IMR-90 (cell line): Measurements from ENCODE around the gene NGFR. TPM values are rescaled to one million over a fixed set of nuclear protein-coding genes. Genes with fewer than 3 reads are reported as not detected.

ENCODE experiments used
- ATAC-seq: fragments of 200-7000 bp; cut with Tn5 transposase; 2 replicates; pipeline ENCODE4 v1.9.1; 2020; ENCODE audit warnings: low read depth, mild to moderate bottlenecking, moderate library complexity
- BruUV-seq: library from RNA; stranded (reverse); fragments of 400-500 nt; replicated peaks from 2 replicates; lab custom pipeline; 2021; lab: Mats Ljungman, UMichigan
- CTCF ChIA-PET: fragments of 300-600 bp; formaldehyde crosslinking; extraction: SDS; loops from one replicate; lab custom pipeline; 2021; ENCODE audit warnings: antibody characterized with exemption; lab: Yijun Ruan, JAX
- POLR2A ChIA-PET: fragments of 300-600 bp; sonication (Branson Sonifier 250); formaldehyde crosslinking; loops from one replicate; lab custom pipeline; 2022; ENCODE audit warnings: antibody characterized with exemption; ENCODE audit not compliant: unreplicated experiment; lab: Charles Lee
- DNase-seq: peaks from one replicate; pipeline ENCODE4 v3.0.0; 2013
- H2AFZ ChIP-seq: replicated peaks from 2 replicates; pipeline ENCODE3; 2013; ENCODE audit warnings: low read length, mild to moderate bottlenecking; ENCODE audit not compliant: poor library complexity
- H2AK5ac ChIP-seq: 2 replicates; pipeline ENCODE4 v1.6.1; 2013; ENCODE audit warnings: low read depth, low read length, inconsistent platforms
- H2AK9ac ChIP-seq: replicated peaks from 2 replicates; pipeline ENCODE3; 2013; ENCODE audit warnings: mild to moderate bottlenecking, low read depth, low read length, moderate library complexity; ENCODE audit not compliant: poor library complexity
- H2BK120ac ChIP-seq: 2 replicates; pipeline ENCODE4 v1.6.1; 2013; ENCODE audit warnings: low read depth, low read length, inconsistent platforms
- H2BK15ac ChIP-seq: 3 replicates; pipeline ENCODE4 v1.6.1; 2013; ENCODE audit warnings: low read depth, low read length, inconsistent platforms
- H2BK20ac ChIP-seq: 2 replicates; pipeline ENCODE4 v1.6.1; 2013; ENCODE audit warnings: low read depth, mild to moderate bottlenecking, inconsistent platforms, low read length, moderate library complexity
- H2BK5ac ChIP-seq: 2 replicates; pipeline ENCODE4 v1.6.1; 2013; ENCODE audit warnings: mild to moderate bottlenecking, low read depth, low read length, inconsistent platforms; ENCODE audit not compliant: poor library complexity, severe bottlenecking
- H3K14ac ChIP-seq: replicated peaks from 2 replicates; pipeline ENCODE4 v1.6.1; 2013; ENCODE audit warnings: low read depth, low read length, inconsistent platforms
- H3K18ac ChIP-seq: 2 replicates; pipeline ENCODE4 v1.6.1; 2013; ENCODE audit warnings: low read depth, low read length, control low read depth
- H3K23ac ChIP-seq: 2 replicates; pipeline ENCODE4 v1.6.1; 2013; ENCODE audit warnings: low read depth, low read length, inconsistent platforms
- H3K27ac ChIP-seq: 2 replicates; pipeline ENCODE4 v1.5.1; 2013; ENCODE audit warnings: mild to moderate bottlenecking, control low read depth, low read length; ENCODE audit not compliant: insufficient read depth
- H3K27me3 ChIP-seq: 2 replicates; pipeline ENCODE4 v1.6.1; 2013; ENCODE audit warnings: low read length; ENCODE audit not compliant: control insufficient read depth, insufficient read depth
- H3K36me3 ChIP-seq: 2 replicates; pipeline ENCODE4 v1.6.1; 2013; ENCODE audit warnings: low read length, mixed read lengths; ENCODE audit not compliant: control insufficient read depth, insufficient read depth
- H3K4ac ChIP-seq: 2 replicates; pipeline ENCODE4 v1.6.1; 2013; ENCODE audit warnings: low read depth, low read length, inconsistent platforms
- H3K4me1 ChIP-seq: 2 replicates; pipeline ENCODE4 v1.6.1; 2013; ENCODE audit warnings: low read length, mixed read lengths; ENCODE audit not compliant: control insufficient read depth, insufficient read depth
- H3K4me2 ChIP-seq: 2 replicates; pipeline ENCODE4 v1.6.1; 2013; ENCODE audit warnings: low read depth, mild to moderate bottlenecking, control low read depth, low read length, moderate library complexity
- H3K4me3 ChIP-seq: 2 replicates; pipeline ENCODE4 v1.5.1; 2013; ENCODE audit warnings: low read depth, mild to moderate bottlenecking, control low read depth, low read length, moderate library complexity; ENCODE audit not compliant: insufficient read depth
- H3K56ac ChIP-seq: 2 replicates; pipeline ENCODE4 v1.6.1; 2013; ENCODE audit warnings: low read length, inconsistent platforms; ENCODE audit not compliant: insufficient read depth; ENCODE audit errors: extremely low read depth
- H3K79me1 ChIP-seq, 2 experiments: 2 replicates each; pipeline ENCODE4 v1.6.1; 2013; ENCODE audit warnings: low read length in 2 of 2, inconsistent platforms in 1 of 2, low read depth in 1 of 2
- H3K9ac ChIP-seq: 2 replicates; pipeline ENCODE4 v1.6.1; 2013; ENCODE audit warnings: low read depth, low read length, control low read depth
- H3K9me1 ChIP-seq: 2 replicates; pipeline ENCODE4 v1.6.1; 2013; ENCODE audit warnings: low read length, inconsistent platforms; ENCODE audit not compliant: insufficient read depth
- H3K9me3 ChIP-seq: 2 replicates; pipeline ENCODE4 v1.6.1; 2013; ENCODE audit warnings: low read length; ENCODE audit not compliant: control insufficient read depth, insufficient read depth
- H4K20me1 ChIP-seq: 2 replicates; pipeline ENCODE4 v1.6.1; 2013; ENCODE audit warnings: low read length, inconsistent platforms; ENCODE audit not compliant: insufficient read depth
- H4K5ac ChIP-seq: 2 replicates; pipeline ENCODE4 v1.6.1; 2013; ENCODE audit warnings: mild to moderate bottlenecking, low read depth, low read length, control low read depth
- H4K8ac ChIP-seq, 2 experiments: 2 replicates each; pipeline ENCODE4 v1.6.1; 2013; ENCODE audit warnings: low read depth in 2 of 2, low read length in 2 of 2, control low read depth in 1 of 2, inconsistent platforms in 1 of 2
- H4K91ac ChIP-seq: 2 replicates; pipeline ENCODE4 v1.6.1; 2013; ENCODE audit warnings: low read depth, low read length, inconsistent platforms; ENCODE audit not compliant: insufficient read depth
- CEBPB ChIP-seq: IDR thresholded peaks from 2 replicates; pipeline ENCODE4 v1.6.1; 2012; ENCODE audit warnings: low read depth, low read length, improper control_type of control experiment
- CHD1 ChIP-seq: IDR thresholded peaks from 2 replicates; pipeline ENCODE4 v1.6.1; 2012; ENCODE audit warnings: low read depth, low read length, improper control_type of control experiment
- FOS ChIP-seq: fragments of 150-350 bp; IDR thresholded peaks from 2 replicates; pipeline ENCODE4 v1.6.1; 2016; ENCODE audit warnings: low read depth, low read length
- MAFK ChIP-seq: IDR thresholded peaks from 2 replicates; pipeline ENCODE4 v1.6.1; 2012; ENCODE audit warnings: low read depth, low read length, improper control_type of control experiment
- MAZ ChIP-seq: IDR thresholded peaks from 2 replicates; pipeline ENCODE4 v1.6.1; 2012; ENCODE audit warnings: low read depth, mild to moderate bottlenecking, low read length, improper control_type of control experiment, moderate library complexity, borderline replicate concordance
- MXI1 ChIP-seq: IDR thresholded peaks from 2 replicates; pipeline ENCODE4 v1.6.1; 2012; ENCODE audit warnings: low read depth, mild to moderate bottlenecking, low read length, moderate library complexity, borderline replicate concordance
- NFE2L2 ChIP-seq: fragments of 150-350 bp; IDR thresholded peaks from 2 replicates; pipeline ENCODE4 v1.6.1; 2016; ENCODE audit warnings: low read depth, mild to moderate bottlenecking, low read length
- POLR2A ChIP-seq: IDR thresholded peaks from 2 replicates; pipeline ENCODE4 v1.6.1; 2012; ENCODE audit warnings: mild to moderate bottlenecking, low read depth, low read length
- RAD21 ChIP-seq: IDR thresholded peaks from 2 replicates; pipeline ENCODE4 v1.6.1; 2012; ENCODE audit warnings: low read length, improper control_type of control experiment
- RCOR1 ChIP-seq: IDR thresholded peaks from 2 replicates; pipeline ENCODE4 v1.6.1; 2012; ENCODE audit warnings: mild to moderate bottlenecking, low read length, improper control_type of control experiment; ENCODE audit not compliant: insufficient replicate concordance
- RFX5 ChIP-seq: IDR thresholded peaks from 2 replicates; pipeline ENCODE4 v1.8.0; 2012; ENCODE audit warnings: low read depth, mild to moderate bottlenecking, low read length, moderate library complexity
- SMC3 ChIP-seq: fragments of 150-350 bp; IDR thresholded peaks from 2 replicates; pipeline ENCODE4 v1.6.1; 2016; ENCODE audit warnings: low read depth, mild to moderate bottlenecking, antibody characterized with exemption, low read length, moderate library complexity
- WGBS, 2 experiments: methylation state at CpG; one replicate each; pipeline versions ENCODE4 v1.1.5 to v1.1.7; 2013; ENCODE audit warnings: missing lambda C conversion rate in 2 of 2; ENCODE audit not compliant: insufficient read length in 1 of 2; ENCODE audit errors: extremely low coverage in 2 of 2; 5-methylcytosine and 5-hydroxymethylcytosine counted together
- dilution Hi-C: fragments of 300-500 bp; cut with HindIII; formaldehyde crosslinking; loops from one replicate; pipeline ENCODE4 v1.14.3; 2018; ENCODE audit warnings: low sequenced_read_pairs; ENCODE audit not compliant: unreplicated experiment
- in situ Hi-C: fragments of 300-500 bp; cut with MboI; formaldehyde crosslinking; loops from 3 replicates; pipeline ENCODE4 v1.14.3; 2019; ENCODE audit warnings: low sequenced_read_pairs, inconsistent platforms, mixed read lengths
- intact Hi-C: fragments of 100-400 bp; cut with micrococcal nuclease; formaldehyde crosslinking; loops from 2 replicates; pipeline ENCODE4 v1.10.0; 2022
- polyA plus RNA-seq, 3 experiments: library from polyadenylated mRNA; depleted of rRNA; stranded (reverse); fragments of >200 nt; gene quantifications; 2 replicates each; pipeline ENCODE4 v1.2.3, GENCODE V29; 2012; ENCODE audit warnings: low replicate concordance in 1 of 3
- total RNA-seq: library from RNA; depleted of rRNA; stranded (reverse); fragments of >200 nt; gene quantifications from 2 replicates; pipeline ENCODE4 v1.2.3, GENCODE V29; 2012
- TF ChIP-seq, protein P1 (sequence below): conservative IDR thresholded peaks from 2 replicates; pipeline ENCODE4 v1.5.1; 2012; ENCODE audit warnings: mild to moderate bottlenecking, low read depth, low read length, improper control_type of control experiment
- TF ChIP-seq, protein P2 (sequence below): fragments of 150-350 bp; IDR thresholded peaks from 2 replicates; pipeline ENCODE4 v1.6.1; 2016; ENCODE audit warnings: low read depth, mild to moderate bottlenecking, low read length, moderate library complexity, borderline replicate concordance
- TF ChIP-seq, protein P3 (sequence below): fragments of 150-350 bp; IDR thresholded peaks from 2 replicates; pipeline ENCODE4 v1.6.1; 2017; ENCODE audit warnings: mild to moderate bottlenecking, antibody characterized with exemption, low read length, low read depth

Gene NGFR
- total and polyA plus RNA-seq, 2 of the 4 experiments (the other 2 are of a cell fraction) = 0.15 to 0.18 TPM

DNA sequence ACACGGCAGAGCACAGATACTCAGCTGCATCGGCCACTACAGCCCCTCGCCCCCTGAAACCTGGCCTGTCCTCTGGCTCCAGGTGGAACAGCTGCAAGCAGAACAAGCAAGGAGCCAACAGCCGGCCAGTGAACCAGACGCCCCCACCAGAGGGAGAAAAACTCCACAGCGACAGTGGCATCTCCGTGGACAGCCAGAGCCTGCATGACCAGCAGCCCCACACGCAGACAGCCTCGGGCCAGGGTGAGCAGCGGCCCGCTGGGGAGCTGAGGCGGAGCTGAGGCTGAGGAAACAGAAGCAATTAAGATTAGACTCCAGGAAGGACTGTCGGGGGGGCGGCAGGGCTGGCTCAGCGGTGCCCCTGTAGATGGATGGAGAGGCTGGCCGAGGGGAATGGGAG lies 16.7 kb downstream of the NGFR start:
- no peak overlapping the region for H4K5ac ChIP-seq
- dilution Hi-C loops (no loop called here), intact Hi-C loops (no loop called here), in situ Hi-C loops (no loop called here)
- no peaks in the 10 kb centered on the region for H4K20me1 ChIP-seq
- H2BK5ac ChIP-seq = no peak overlapping the region
- H3K9ac ChIP-seq = no peak overlapping the region
- peaks cover 8% of the 10 kb centered on the region; the same call in 1 of the 2 replicates for H3K9me1 ChIP-seq
- H3K56ac ChIP-seq = no peak overlapping the region
- no peak overlapping the region for H2BK15ac ChIP-seq
- DNase-seq = no peak
- H2AK9ac ChIP-seq = no peak overlapping the region
- no TSS peak for BruUV-seq
- H3K27me3 ChIP-seq = peaks cover 45% of the 10 kb centered on the region
- H3K14ac ChIP-seq = no peak overlapping the region
- no peaks in the 10 kb centered on the region for H3K36me3 ChIP-seq
- H3K4ac ChIP-seq = no peak overlapping the region
- H3K4me3 ChIP-seq = no peak overlapping the region
- no peak overlapping the region for H3K18ac ChIP-seq
- no peak overlapping the region for H3K27ac ChIP-seq
- no peaks in the 10 kb centered on the region for H3K9me3 ChIP-seq
- POLR2A ChIA-PET = no interaction called here
- CTCF ChIA-PET = interaction anchor here (0.5 to 1.4 kb wide), 3 partner anchors 44 to 971 kb away, joined by 4 to 5 read pairs (median 4); no protein-coding TSS in a partner anchor
- no peak overlapping the region for H4K91ac ChIP-seq
- no peak overlapping the region for H4K8ac ChIP-seq
- TF ChIP-seq MAZ (no peak), SMC3 (no peak), FOS (no peak), NFE2L2 (no peak), RCOR1 (no peak), MAFK (no peak), MXI1 (no peak), CEBPB (no peak), CHD1 (no peak), POLR2A (no peak), RFX5 (no peak), RAD21 (no peak)
- TF ChIP-seq, protein P1, sequence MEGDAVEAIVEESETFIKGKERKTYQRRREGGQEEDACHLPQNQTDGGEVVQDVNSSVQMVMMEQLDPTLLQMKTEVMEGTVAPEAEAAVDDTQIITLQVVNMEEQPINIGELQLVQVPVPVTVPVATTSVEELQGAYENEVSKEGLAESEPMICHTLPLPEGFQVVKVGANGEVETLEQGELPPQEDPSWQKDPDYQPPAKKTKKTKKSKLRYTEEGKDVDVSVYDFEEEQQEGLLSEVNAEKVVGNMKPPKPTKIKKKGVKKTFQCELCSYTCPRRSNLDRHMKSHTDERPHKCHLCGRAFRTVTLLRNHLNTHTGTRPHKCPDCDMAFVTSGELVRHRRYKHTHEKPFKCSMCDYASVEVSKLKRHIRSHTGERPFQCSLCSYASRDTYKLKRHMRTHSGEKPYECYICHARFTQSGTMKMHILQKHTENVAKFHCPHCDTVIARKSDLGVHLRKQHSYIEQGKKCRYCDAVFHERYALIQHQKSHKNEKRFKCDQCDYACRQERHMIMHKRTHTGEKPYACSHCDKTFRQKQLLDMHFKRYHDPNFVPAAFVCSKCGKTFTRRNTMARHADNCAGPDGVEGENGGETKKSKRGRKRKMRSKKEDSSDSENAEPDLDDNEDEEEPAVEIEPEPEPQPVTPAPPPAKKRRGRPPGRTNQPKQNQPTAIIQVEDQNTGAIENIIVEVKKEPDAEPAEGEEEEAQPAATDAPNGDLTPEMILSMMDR = no peak
- TF ChIP-seq, protein P2, sequence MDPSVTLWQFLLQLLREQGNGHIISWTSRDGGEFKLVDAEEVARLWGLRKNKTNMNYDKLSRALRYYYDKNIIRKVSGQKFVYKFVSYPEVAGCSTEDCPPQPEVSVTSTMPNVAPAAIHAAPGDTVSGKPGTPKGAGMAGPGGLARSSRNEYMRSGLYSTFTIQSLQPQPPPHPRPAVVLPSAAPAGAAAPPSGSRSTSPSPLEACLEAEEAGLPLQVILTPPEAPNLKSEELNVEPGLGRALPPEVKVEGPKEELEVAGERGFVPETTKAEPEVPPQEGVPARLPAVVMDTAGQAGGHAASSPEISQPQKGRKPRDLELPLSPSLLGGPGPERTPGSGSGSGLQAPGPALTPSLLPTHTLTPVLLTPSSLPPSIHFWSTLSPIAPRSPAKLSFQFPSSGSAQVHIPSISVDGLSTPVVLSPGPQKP = no peak
- TF ChIP-seq, protein P3, sequence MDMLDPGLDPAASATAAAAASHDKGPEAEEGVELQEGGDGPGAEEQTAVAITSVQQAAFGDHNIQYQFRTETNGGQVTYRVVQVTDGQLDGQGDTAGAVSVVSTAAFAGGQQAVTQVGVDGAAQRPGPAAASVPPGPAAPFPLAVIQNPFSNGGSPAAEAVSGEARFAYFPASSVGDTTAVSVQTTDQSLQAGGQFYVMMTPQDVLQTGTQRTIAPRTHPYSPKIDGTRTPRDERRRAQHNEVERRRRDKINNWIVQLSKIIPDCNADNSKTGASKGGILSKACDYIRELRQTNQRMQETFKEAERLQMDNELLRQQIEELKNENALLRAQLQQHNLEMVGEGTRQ = no peak
- H3K4me2 ChIP-seq = no peak overlapping the region
- H3K79me1 ChIP-seq = no peaks in the 10 kb centered on the region
- H2AFZ ChIP-seq = no peak overlapping the region
- H3K23ac ChIP-seq = no peak overlapping the region
- no peak for ATAC-seq
- 78% methylated on average over 8 of the region's 16 CpGs; no CpG with 5 or more reads in 1 of the 2 experiments for WGBS, 2 experiments
- H3K4me1 ChIP-seq = peaks cover 13% of the 10 kb centered on the region
- H2AK5ac ChIP-seq = no peak overlapping the region
- H2BK20ac ChIP-seq = no peak overlapping the region
- H2BK120ac ChIP-seq = no peak overlapping the region
